GM10248 (cell line): ENCODE results near the gene ATP1B4.

Experiments used
- CTCF ChIA-PET: fragments of 300-600 bp; sonication (Branson Sonifier 250); formaldehyde crosslinking; extraction: SDS; loops from one replicate; lab custom pipeline; 2021; ENCODE audit warnings: antibody characterized with exemption; lab: Yijun Ruan, JAX
- POLR2A ChIA-PET: fragments of 350-650 bp; sonication (Branson Sonifier 250); formaldehyde crosslinking; extraction: SDS; loops from one replicate; lab custom pipeline; 2020; ENCODE audit warnings: antibody characterized with exemption; lab: Yijun Ruan, JAX
- DNase-seq: peaks from one replicate; pipeline ENCODE4 v3.0.0; 2012; ENCODE audit errors: extremely low spot score
- CTCF ChIP-seq: IDR thresholded peaks from 2 replicates; pipeline ENCODE4 v1.5.1; 2012; ENCODE audit warnings: mild to moderate bottlenecking, low read depth; ENCODE audit errors: extremely low read depth, missing control alignments, control extremely low read depth

Gene ATP1B4

GRCh38 chrX:120356084-120356483, 5.8 kb upstream of the ATP1B4 start:
- TF ChIP-seq CTCF, result no peak
- POLR2A ChIA-PET, result no interaction called here
- CTCF ChIA-PET, result interaction anchor here (0.9 kb wide), 1 partner anchor 9 kb away, joined by 3 read pairs; no protein-coding TSS in a partner anchor
- no peak for DNase-seq

GRCh38 chrX:120357186-120357585, 4.7 kb upstream of the ATP1B4 start:
- ChIA-PET CTCF (interaction anchor here (0.8 kb wide), 1 partner anchor 16 kb away, joined by 3 read pairs; no protein-coding TSS in a partner anchor), POLR2A (no interaction called here)
- no peak for TF ChIP-seq CTCF
- no peak for DNase-seq

- POLR2A ChIA-PET, result no interaction called here
- DNase-seq, result no peak
- CTCF ChIA-PET, result no interaction called here
- no peak for TF ChIP-seq CTCF
Measured at GRCh38 chrX:120358737-120359456, 3.0 kb upstream of the ATP1B4 start.

GRCh38 chrX:120365320-120365719, 3.4 kb downstream of the ATP1B4 start:
- DNase-seq, result peak; percentile 32
- ChIA-PET CTCF (interaction anchor here (0.7 to 2.2 kb wide), 6 partner anchors 9 to 110 kb away, joined by 3 to 11 read pairs (median 4); no protein-coding TSS in a partner anchor), POLR2A (no interaction called here)
- TF ChIP-seq CTCF, result peak; percentile 33

- TF ChIP-seq CTCF, result no peak
- POLR2A ChIA-PET, result no interaction called here
- CTCF ChIA-PET, result interaction anchor here (1.0 to 1.7 kb wide), 3 partner anchors 11 to 109 kb away, joined by 4 to 5 read pairs (median 4); no protein-coding TSS in a partner anchor
- DNase-seq, result no peak
Measured at GRCh38 chrX:120365968-120366367, 4.1 kb downstream of the ATP1B4 start.

- ChIA-PET POLR2A (no interaction called here), CTCF (no interaction called here)
- DNase-seq, result no peak
- no peak for TF ChIP-seq CTCF
Measured at GRCh38 chrX:120366794-120367193, 4.9 kb downstream of the ATP1B4 start.
